Fibroblast of skin of abdomen (primary cell): ENCODE data around the gene GABBR2.
A peak's percentile ranks its signal among the peaks of the same experiment; 100 is the strongest.

Source experiments
- DNase-seq: peaks from one replicate; pipeline ENCODE4 v3.0.0-alpha.2; 2013

GABBR2 gene

GRCh38 chr9:98365227-98365669 lies 343.5 kb downstream of the GABBR2 start:
- DNase-seq: peak; percentile 9

- no peak for DNase-seq
These were observed 344.6 kb downstream of the GABBR2 start for GRCh38 chr9:98364086-98364485.

- no peak for DNase-seq
These were observed 345.1 kb downstream of the GABBR2 start for GRCh38 chr9:98363644-98364043.

- no peak for DNase-seq
These were observed 346.0 kb downstream of the GABBR2 start for GRCh38 chr9:98362624-98363252.

GRCh38 chr9:98361645-98362044 lies 347.1 kb downstream of the GABBR2 start:
- no peak for DNase-seq

- DNase-seq: no peak
These were observed 348.5 kb downstream of the GABBR2 start for GRCh38 chr9:98360176-98360708.

- no peak for DNase-seq
These were observed 349.2 kb downstream of the GABBR2 start for GRCh38 chr9:98359569-98359968.

GRCh38 chr9:98357921-98358535 lies 350.7 kb downstream of the GABBR2 start:
- DNase-seq: peak; percentile 34

- DNase-seq: no peak
These were observed 351.6 kb downstream of the GABBR2 start for GRCh38 chr9:98356953-98357690.

- DNase-seq: no peak
These were observed 352.4 kb downstream of the GABBR2 start for GRCh38 chr9:98356326-98356725.

GRCh38 chr9:98351370-98351769 lies 357.4 kb downstream of the GABBR2 start:
- DNase-seq: no peak

GRCh38 chr9:98347642-98348041 lies 361.1 kb downstream of the GABBR2 start:
- DNase-seq: no peak

GRCh38 chr9:98345011-98345410 lies 363.7 kb downstream of the GABBR2 start:
- no peak for DNase-seq

GRCh38 chr9:98344581-98344980 lies 364.2 kb downstream of the GABBR2 start:
- DNase-seq: no peak

GRCh38 chr9:98342820-98343210 lies 365.9 kb downstream of the GABBR2 start:
- no peak for DNase-seq

GRCh38 chr9:98342098-98342819 lies 366.5 kb downstream of the GABBR2 start:
- DNase-seq: no peak

GRCh38 chr9:98341157-98342097 lies 367.3 kb downstream of the GABBR2 start:
- DNase-seq: no peak

GRCh38 chr9:98339987-98340800 lies 368.5 kb downstream of the GABBR2 start:
- no peak for DNase-seq

GRCh38 chr9:98335661-98336060 lies 373.1 kb downstream of the GABBR2 start:
- DNase-seq: no peak

- no peak for DNase-seq
These were observed 373.9 kb downstream of the GABBR2 start for GRCh38 chr9:98334796-98335195.
